Measurements from ENCODE around the gene UGT1A4. TPM values are rescaled to one million over a fixed set of nuclear protein-coding genes. Genes with fewer than 3 reads are reported as not detected.
"Not testable (repeated sequence)": the region's sequence is repeated elsewhere in the genome, so short reads cannot be mapped to it uniquely, and the experiment has no call there.

Gene UGT1A4
- total RNA-seq, 1 donor from 2014 or later, result not detected

DNA sequence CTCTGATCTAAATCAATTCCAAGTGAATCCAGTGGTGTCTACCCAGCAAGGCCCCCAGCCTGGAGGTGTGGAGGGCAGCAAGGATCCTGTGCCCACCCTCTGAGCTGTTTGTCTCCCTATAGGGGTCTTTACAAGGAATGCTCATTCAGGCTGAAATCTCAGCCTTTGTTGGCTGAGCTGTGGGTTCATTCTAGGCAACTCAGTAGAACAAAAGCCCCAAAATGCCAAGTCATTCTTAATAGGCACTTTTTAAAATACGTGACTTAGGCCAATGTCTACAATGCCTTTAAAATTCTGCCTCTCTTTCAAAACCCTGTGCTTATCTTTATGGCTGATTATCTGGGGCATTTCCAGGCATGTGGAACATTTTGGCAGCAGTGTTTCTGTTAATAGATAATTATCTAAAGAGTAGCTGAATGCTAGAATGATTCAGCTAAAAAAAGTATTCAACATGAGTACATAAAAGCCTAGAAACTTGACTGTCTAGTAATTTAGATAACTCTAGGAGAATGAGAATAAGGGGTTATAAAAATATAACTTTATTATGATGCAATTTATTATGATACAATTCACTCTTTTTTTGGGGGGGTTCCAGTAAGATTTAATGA is 18.4 kb upstream of the UGT1A4 start:
- peak; percentile 69 for DNase-seq (ENCODE audit: low spot score)

GRCh38 chr2:233700842-233701241 is 17.7 kb upstream of the UGT1A4 start:
- DNase-seq (ENCODE audit: low spot score), result not testable (repeated sequence)

- DNase-seq (ENCODE audit: low spot score), result no peak
Measured at GRCh38 chr2:233702238-233702637, 16.3 kb upstream of the UGT1A4 start.

DNA sequence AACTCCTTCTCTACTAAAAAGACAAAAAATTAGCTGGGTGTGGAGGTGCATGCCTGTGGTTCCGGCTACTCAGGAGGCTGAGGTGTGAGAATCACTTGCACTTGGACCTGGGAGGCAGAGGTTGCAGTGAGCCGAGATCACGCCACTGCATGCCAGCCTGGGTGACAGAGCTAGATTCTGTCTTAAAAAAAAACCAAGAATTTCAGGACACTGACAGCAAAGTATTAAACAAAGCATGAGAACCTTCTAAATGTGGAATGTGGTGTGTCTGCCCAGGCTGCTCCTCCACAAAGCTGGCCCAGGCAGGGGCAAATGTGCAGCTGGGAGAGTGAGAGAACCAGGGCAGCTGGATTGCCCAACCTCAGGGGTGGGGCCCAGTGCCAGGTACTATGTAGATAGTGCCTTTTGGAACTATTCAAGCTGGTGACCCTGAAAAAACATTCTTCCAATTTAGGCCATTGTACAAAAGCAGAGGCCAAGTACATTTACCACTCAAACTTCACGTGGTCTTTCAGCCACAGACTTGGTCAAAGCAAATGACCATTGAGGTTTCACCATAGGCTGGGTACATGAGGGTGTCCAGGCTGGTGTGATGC is 12.5 kb upstream of the UGT1A4 start:
- peak; percentile 9 for DNase-seq (ENCODE audit: low spot score)

- no peak for DNase-seq (ENCODE audit: low spot score)
Measured at GRCh38 chr2:233706720-233707119, 11.8 kb upstream of the UGT1A4 start.

DNA sequence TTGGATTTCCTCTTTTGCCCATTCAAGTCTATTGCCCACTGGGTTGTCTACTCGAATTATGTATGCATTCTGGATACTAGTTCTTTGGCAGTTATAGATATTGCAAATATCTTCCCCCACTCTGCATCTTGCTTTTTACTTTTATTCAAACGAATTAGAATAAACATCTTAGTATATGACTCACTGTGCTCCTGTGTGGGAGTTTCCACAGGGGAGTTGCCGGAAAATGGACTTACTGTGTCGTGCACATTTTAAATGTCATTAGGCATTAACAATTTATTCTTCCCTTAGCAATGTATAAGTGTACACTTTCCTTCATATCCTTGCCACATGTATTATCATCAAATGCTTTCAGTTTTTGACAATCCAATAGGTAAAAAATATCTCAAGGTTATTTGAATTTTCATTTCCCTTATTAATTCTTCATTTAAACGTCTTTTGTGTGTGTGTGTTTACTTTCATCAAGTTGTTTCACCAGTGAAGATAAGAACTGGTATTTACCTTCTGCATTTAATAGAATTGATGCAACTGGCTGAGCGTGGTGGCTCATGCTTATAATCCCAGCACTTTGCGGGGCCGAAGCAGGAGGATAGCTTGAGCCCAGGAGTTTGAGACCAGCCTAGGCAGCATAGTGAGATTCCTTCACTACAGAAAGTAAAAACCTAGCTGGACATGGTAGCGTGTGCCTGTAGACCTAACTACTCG is 10.4 kb upstream of the UGT1A4 start:
- no peak for DNase-seq (ENCODE audit: low spot score)

- DNase-seq (ENCODE audit: low spot score), result no peak
Measured at GRCh38 chr2:233708942-233709341, 9.6 kb upstream of the UGT1A4 start.

- DNase-seq (ENCODE audit: low spot score), result peak; percentile 79
Measured at GRCh38 chr2:233711312-233712008, 7.1 kb upstream of the UGT1A4 start.

DNA sequence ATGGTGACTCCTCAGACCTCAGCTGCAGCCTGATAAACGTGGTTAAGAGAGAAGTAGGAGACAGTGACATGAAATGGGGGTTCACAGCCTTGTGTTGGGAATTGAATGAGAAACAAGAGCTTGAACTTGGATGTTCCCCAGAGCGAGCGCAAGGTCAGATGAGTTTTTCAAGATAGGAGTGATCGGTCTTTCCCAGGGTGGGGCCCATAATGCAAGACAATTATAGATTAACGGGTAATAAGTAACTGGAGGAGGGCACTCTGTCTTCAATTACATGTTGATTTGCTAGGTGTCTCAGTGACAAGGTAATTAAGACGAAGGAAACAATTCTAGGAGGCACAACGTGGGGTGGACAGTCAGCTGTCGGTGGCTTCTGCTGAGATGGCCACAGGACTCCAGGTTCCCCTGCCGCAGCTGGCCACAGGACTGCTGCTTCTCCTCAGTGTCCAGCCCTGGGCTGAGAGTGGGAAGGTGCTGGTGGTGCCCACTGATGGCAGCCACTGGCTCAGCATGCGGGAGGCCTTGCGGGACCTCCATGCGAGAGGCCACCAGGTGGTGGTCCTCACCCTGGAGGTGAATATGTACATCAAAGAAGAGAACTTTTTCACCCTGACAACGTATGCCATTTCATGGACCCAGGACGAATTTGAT is 5.8 kb upstream of the UGT1A4 start, which contains the start of gene UGT1A5:
Gene UGT1A5 (plus strand): TSS at position 297 of the 651 bp plus-strand sequence. CDS start 85 bp downstream, at position 382.
- no peak for DNase-seq (ENCODE audit: low spot score)

GRCh38 chr2:233713262-233713615 is 5.3 kb upstream of the UGT1A4 start:
- DNase-seq (ENCODE audit: low spot score), result no peak

DNA sequence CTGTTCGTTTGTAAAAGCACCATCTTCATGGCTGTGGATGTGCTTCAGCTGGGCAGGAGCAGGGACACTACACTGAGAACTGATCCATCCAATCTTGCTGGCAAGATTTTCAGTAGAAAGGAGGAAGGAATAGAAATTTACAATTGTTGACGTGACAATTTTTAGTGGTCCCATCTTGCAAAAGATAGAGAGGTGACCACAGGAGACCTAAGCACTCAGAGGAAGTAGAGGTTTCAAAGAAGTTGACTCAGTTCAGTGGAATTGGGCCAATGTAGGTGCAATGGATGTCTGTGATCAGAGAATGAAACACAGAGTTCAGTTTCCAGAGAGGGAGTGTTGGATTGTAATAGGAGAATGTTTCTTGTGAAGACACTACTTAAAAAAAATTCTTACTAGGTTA is 4.4 kb upstream of the UGT1A4 start:
- DNase-seq (ENCODE audit: low spot score), result no peak

DNA sequence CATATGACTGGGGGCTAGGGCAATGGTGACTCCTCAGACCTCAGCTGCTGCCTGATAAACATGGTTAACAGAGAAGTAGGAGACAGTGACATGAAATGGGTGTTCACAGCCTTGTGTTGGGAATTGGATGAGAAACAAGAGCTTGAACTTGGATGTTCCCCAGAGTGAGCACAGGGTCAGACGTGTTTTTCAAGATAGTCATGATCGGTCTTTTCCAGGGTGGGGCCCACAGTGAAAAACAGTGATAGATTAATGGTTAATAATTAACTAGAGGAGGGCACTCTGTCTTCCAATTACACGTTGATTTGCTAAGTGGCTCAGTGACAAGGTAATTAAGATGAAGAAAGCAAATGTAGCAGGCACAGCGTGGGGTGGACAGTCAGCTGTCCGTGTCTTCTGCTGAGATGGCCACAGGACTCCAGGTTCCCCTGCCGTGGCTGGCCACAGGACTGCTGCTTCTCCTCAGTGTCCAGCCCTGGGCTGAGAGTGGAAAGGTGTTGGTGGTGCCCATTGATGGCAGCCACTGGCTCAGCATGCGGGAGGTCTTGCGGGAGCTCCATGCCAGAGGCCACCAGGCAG is 10.3 kb downstream of the UGT1A4 start, which contains the start of gene UGT1A3:
Gene UGT1A3 (plus strand): TSS at position 320 of the 579 bp plus-strand sequence. CDS start 85 bp downstream, at position 405.
- no peak for DNase-seq (ENCODE audit: low spot score)

- DNase-seq (ENCODE audit: low spot score), result not testable (repeated sequence)
Measured at GRCh38 chr2:233736868-233737653, 18.5 kb downstream of the UGT1A4 start.

- no peak for DNase-seq (ENCODE audit: low spot score)
Measured at GRCh38 chr2:233740870-233741269, 22.3 kb downstream of the UGT1A4 start.

DNA sequence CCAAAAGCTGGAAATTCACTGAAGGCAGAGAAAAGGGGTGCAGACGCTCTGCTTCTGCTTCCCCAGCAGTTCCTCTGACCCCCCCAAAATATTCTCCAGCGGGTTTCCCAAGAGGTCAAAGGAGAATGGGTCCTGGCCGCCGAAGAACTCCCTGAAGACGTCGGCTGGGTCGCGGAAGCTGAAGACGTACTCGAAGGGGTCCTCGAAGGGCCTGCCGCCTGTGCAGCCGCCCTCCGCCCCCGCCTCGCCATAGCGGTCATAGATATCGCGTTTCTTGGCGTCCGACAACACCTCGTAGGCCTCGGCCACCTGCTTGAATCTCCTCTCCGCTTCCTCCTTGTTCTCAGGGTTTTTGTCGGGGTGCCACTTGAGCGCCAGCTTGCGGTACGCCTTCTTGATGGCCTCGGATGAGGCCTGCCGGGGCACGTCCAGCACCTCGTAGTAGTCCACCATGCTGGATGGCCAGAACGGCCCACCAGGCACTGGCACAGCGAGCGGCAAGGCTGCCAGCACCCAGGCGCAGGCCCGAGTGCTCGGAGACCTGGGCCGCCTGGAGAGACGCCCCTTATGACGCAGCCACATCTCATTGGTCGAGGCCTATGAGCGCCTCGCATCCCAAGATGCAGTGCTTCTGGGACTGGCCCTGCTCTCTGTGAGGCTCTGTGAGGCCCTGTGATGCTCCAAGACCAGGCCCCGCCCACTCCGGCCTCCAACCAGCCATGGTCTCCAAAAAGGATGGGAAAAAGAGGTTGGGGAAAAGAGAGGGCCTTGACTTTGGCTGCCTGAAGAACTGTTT is 25.1 kb downstream of the UGT1A4 start:
- no peak for DNase-seq (ENCODE audit: low spot score)

DNA sequence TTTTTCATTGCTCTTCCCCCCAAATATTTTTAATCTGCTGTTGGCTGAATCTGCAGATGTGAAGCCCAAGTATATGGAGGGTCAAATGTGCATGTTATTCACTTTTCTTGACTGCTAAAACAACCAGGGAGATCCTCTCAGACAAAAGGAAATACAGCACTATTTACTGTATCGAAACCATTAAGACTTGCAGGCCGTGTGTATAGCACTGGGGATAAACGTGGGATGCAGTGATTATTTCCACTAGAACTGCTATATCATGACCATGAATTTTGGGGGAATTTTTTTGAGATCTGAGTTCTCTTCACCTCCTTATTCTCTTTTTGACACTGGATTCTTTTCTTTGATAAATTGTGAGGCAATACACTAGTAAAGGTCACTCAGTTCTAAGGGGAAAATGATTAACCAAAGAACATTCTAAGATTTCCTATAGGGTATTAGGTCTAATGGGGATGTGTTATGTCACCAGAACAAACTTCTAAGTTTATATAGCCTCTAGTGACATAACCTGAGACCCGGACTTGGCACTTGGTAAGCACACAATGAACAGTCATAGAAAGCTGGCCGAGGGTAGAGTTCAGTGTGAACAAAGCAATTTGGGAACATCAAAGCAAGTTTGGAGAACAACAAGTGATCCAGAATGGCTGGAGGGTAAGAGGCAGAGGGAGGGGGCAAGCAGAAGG is 26.7 kb downstream of the UGT1A4 start:
- DNase-seq (ENCODE audit: low spot score), result no peak

DNA sequence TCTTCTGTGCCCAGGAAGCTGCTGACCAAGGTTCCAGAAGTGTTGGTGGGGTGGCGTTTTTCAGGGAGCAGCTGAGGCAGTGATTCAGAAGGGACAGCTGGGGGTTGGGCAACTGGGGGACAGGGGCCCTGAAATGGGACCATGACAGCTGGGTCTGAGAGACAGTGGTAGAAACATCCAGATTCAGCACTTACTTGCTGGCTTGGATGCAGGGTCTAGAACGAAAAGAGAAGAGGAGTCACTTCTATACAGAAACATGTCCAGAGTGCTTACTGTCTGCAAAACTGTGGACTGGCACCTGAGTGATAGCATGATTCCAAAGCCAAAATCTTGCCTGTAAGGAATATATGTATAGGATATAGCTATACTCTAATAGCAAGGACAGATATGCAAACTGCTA is 27.3 kb downstream of the UGT1A4 start:
- DNase-seq (ENCODE audit: low spot score), result not testable (repeated sequence)

GRCh38 chr2:233746475-233747282 is 28.1 kb downstream of the UGT1A4 start:
- DNase-seq (ENCODE audit: low spot score), result no peak

DNA sequence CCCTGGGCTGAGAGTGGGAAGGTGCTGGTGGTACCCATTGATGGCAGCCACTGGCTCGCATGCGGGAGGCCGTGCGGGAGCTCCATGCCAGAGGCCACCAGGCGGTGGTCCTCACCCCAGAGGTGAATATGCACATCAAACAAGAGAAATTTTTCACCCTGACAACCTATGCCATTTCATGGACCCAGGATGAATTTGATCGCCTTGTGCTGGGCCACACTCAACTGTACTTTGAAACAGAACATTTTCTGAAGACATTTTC is 28.7 kb downstream of the UGT1A4 start:
- no peak for DNase-seq (ENCODE audit: low spot score)

All from umbilical cord (tissue), 2 donors.